GM19238 (cell line): ENCODE data around the gene PLPPR3.
"Not testable (repeated sequence)": the region's sequence is repeated elsewhere in the genome, so short reads cannot be mapped to it uniquely, and the experiment has no call there.

ENCODE experiments used
- DNase-seq: peaks from one replicate; pipeline ENCODE4 v3.0.0; 2011; ENCODE audit warnings: low spot score; ENCODE audit not compliant: insufficient read length

The PLPPR3 gene

GRCh38 chr19:827710-828321, 6.1 kb upstream of the PLPPR3 start, which contains the start of gene AZU1:
AZU1 (plus strand) TSS chr19:827837; CDS start chr19:827847, 10 bp downstream.
- no peak for DNase-seq

GRCh38 chr19:827314-827709, 5.6 kb upstream of the PLPPR3 start:
- DNase-seq = no peak

GRCh38 chr19:825897-826644, 4.3 kb upstream of the PLPPR3 start:
- no peak for DNase-seq

GRCh38 chr19:824885-825284, 3.1 kb upstream of the PLPPR3 start:
- DNase-seq = no peak

- no peak for DNase-seq
Observed at GRCh38 chr19:823565-824121, 1.9 kb upstream of the PLPPR3 start.

GRCh38 chr19:821231-821824, 427 bp downstream of the PLPPR3 start:
- DNase-seq = no peak

GRCh38 chr19:820212-820611, 1.5 kb downstream of the PLPPR3 start:
- not testable (repeated sequence) for DNase-seq

- DNase-seq = no peak
Observed at GRCh38 chr19:816500-816857, 5.3 kb downstream of the PLPPR3 start.

GRCh38 chr19:815775-816499, 5.8 kb downstream of the PLPPR3 start:
- DNase-seq = no peak

GRCh38 chr19:815079-815774, 6.5 kb downstream of the PLPPR3 start:
- DNase-seq = no peak

- DNase-seq = no peak
Observed at GRCh38 chr19:814152-815078, 7.3 kb downstream of the PLPPR3 start.

- DNase-seq = no peak
Observed at GRCh38 chr19:813219-814151, 8.3 kb downstream of the PLPPR3 start.

- DNase-seq = no peak
Observed at GRCh38 chr19:812747-813218, 9.0 kb downstream of the PLPPR3 start.

- DNase-seq = no peak
Observed at GRCh38 chr19:812049-812746, 9.6 kb downstream of the PLPPR3 start.

GRCh38 chr19:811506-812048, 10.2 kb downstream of the PLPPR3 start:
- DNase-seq = no peak

- DNase-seq = no peak
Observed at GRCh38 chr19:810883-811489, 10.8 kb downstream of the PLPPR3 start.

- no peak for DNase-seq
Observed at GRCh38 chr19:810077-810855, 11.5 kb downstream of the PLPPR3 start.
